K562 (cell line): ENCODE results near the gene CRKL. TPM values are rescaled to one million over a fixed set of nuclear protein-coding genes. Genes with fewer than 3 reads are reported as not detected.
A peak's percentile ranks its signal among the peaks of the same experiment; 100 is the strongest.

Source experiments
- CBX5 ChIP-seq: IDR thresholded peaks from 2 replicates; pipeline ENCODE4 v1.6.1; 2014; ENCODE audit warnings: low read depth, borderline replicate concordance
- CREBBP ChIP-seq: IDR thresholded peaks from one replicate; pipeline ENCODE4 v1.6.1; 2012; ENCODE audit warnings: low read depth, mild to moderate bottlenecking, control low read depth, inconsistent platforms, low read length
- GABPB1 ChIP-seq: sonication (generic); formaldehyde crosslinking; IDR thresholded peaks from 2 replicates; pipeline ENCODE4 v1.8.0; 2022; ENCODE audit warnings: mild to moderate bottlenecking, missing genetic modification reagents
- HMGN3 ChIP-seq: IDR thresholded peaks from 2 replicates; pipeline ENCODE4 v1.6.1; 2011; ENCODE audit warnings: borderline replicate concordance, low read depth, mild to moderate bottlenecking, mixed read lengths, low read length; ENCODE audit not compliant: insufficient read length; ENCODE audit errors: extremely low read depth
- HNRNPH1 ChIP-seq: fragments of 200-400 bp; formaldehyde crosslinking; optimal IDR thresholded peaks from 2 replicates; pipeline ENCODE3; 2017; ENCODE audit warnings: low read depth, mild to moderate bottlenecking, low read length, moderate library complexity
- POLR2H ChIP-seq: IDR thresholded peaks from 2 replicates; pipeline ENCODE4 v1.6.1; 2016; ENCODE audit warnings: missing genetic modification characterization, low read depth, mild to moderate bottlenecking, control low read depth, missing compliant biosample characterization, moderate library complexity
- RBM39 ChIP-seq: fragments of 200-400 bp; formaldehyde crosslinking; optimal IDR thresholded peaks from 2 replicates; pipeline ENCODE3; 2018; ENCODE audit warnings: low read depth, low read length
- SPI1 ChIP-seq: IDR thresholded peaks from 2 replicates; pipeline ENCODE4 v1.6.1; 2011; ENCODE audit warnings: low read depth, low read length, control low read depth, borderline replicate concordance
- TEAD1 ChIP-seq, 2 experiments: fragments of 450-650 bp in 1 of 2; sonication (generic) in 1 of 2; formaldehyde crosslinking; IDR thresholded peaks; 2 replicates each; pipeline versions ENCODE4 v1.4.0 to v1.8.0; 2020 to 2022; ENCODE audit warnings: mild to moderate bottlenecking in 2 of 2, missing genetic modification reagents in 1 of 2
- TRIM25 ChIP-seq: fragments of 450-650 bp; IDR thresholded peaks from 2 replicates; pipeline ENCODE4 v1.7.0; 2016; ENCODE audit warnings: borderline replicate concordance
- ZFP1 ChIP-seq: fragments of 450-650 bp; formaldehyde crosslinking; IDR thresholded peaks from 2 replicates; pipeline ENCODE4 v1.4.0; 2020; ENCODE audit warnings: mild to moderate bottlenecking, mixed read lengths
- polyA plus RNA-seq, 8 experiments: library from polyadenylated mRNA; depleted of rRNA in 4 of 8; stranded (reverse) in 5 of 8; unstranded in 3 of 8; fragments of >200 nt; fragmentation: Nextera tagmentation in 2 of 8; fragmentation: Illumina TruSeq in 1 of 8; extraction: Ambion mirVana in 2 of 8; extraction: Trizol in 1 of 8; gene quantifications; 2 replicates each; pipeline versions ENCODE4 v1.2.1 to v1.2.3, GENCODE V29; 2011 to 2014; ENCODE audit warnings: inconsistent platforms in 1 of 8, missing spikeins in 1 of 8
- total RNA-seq, 7 experiments: library from RNA; depleted of rRNA in 6 of 7; stranded (reverse); fragments of >200 nt in 6 of 7; fragmentation: Illumina TruSeq in 2 of 7; extraction: Trizol in 2 of 7; gene quantifications; 2 replicates each; pipeline versions ENCODE4 v1.2.1 to v1.2.3, GENCODE V29; 2011 to 2021; ENCODE audit warnings: low replicate concordance in 1 of 7
- TF ChIP-seq, protein P1 (sequence below): sonication (generic); formaldehyde crosslinking; IDR thresholded peaks from 2 replicates; pipeline ENCODE4 v1.8.0; 2023; ENCODE audit warnings: missing genetic modification reagents, mild to moderate bottlenecking, borderline replicate concordance
- TF ChIP-seq, protein P2 (sequence below), 2 experiments: fragments of 150-350 bp in 1 of 2; IDR thresholded peaks; 2 replicates each; pipeline ENCODE4 v1.6.1; 2012 to 2016; ENCODE audit warnings: low read depth in 2 of 2, low read length in 2 of 2, mild to moderate bottlenecking in 1 of 2, moderate library complexity in 1 of 2
- TF ChIP-seq, protein P3 (sequence below): fragments of 450-650 bp; conservative IDR thresholded peaks from 2 replicates; pipeline ENCODE4 v1.6.1; 2016; ENCODE audit warnings: missing genetic modification characterization, low read depth, mild to moderate bottlenecking, control low read depth, missing compliant biosample characterization

The CRKL gene
- total and polyA plus RNA-seq, 9 of the 15 experiments (the other 6 are each of a cell fraction or from before 2014, with no cell fraction given), result 100 to 263 (median 124) TPM

DNA sequence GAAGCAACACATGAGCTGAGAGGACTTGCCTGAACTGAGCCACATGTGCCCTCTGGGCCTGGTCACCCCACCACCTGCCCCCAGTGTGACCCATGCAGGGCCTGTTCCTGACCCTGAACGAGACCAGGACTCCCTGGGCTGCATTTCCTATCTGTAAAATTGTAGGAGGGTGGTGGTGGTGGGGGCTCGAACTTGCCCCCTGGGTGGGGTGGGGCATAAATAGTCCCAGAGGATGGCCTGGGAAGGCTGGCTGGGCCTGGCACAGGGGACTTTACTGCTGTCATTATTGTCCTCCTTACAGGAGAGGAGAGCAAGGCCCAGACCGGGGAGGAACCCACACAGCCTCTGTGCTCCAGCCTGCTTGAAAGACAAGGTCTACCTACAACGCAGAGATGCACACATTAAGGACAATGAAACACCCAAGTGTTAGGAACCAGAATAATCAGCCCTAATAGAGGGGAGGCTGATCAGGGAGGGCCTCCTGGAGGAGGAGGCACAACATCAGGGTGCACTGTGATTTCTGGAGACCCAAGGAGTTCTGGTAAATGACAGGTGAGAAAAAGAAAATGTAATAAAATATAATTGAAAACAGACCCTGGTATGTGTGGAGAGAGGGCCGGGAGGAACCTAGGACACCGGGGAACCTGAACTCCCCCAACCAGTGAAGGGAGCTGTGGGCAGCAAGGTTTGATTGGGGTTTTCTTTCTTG, 47.0 kb downstream of the CRKL start (continued):
- TF ChIP-seq TRIM25, result no peak
- TF ChIP-seq GABPB1 (CRISPR knock-in tag), result no peak; the same call in 1 of the 2 replicates
- TF ChIP-seq HNRNPH1, result no peak
- no peak for TF ChIP-seq POLR2H (tag)
- no peak for TF ChIP-seq CBX5
- TF ChIP-seq, protein P1, sequence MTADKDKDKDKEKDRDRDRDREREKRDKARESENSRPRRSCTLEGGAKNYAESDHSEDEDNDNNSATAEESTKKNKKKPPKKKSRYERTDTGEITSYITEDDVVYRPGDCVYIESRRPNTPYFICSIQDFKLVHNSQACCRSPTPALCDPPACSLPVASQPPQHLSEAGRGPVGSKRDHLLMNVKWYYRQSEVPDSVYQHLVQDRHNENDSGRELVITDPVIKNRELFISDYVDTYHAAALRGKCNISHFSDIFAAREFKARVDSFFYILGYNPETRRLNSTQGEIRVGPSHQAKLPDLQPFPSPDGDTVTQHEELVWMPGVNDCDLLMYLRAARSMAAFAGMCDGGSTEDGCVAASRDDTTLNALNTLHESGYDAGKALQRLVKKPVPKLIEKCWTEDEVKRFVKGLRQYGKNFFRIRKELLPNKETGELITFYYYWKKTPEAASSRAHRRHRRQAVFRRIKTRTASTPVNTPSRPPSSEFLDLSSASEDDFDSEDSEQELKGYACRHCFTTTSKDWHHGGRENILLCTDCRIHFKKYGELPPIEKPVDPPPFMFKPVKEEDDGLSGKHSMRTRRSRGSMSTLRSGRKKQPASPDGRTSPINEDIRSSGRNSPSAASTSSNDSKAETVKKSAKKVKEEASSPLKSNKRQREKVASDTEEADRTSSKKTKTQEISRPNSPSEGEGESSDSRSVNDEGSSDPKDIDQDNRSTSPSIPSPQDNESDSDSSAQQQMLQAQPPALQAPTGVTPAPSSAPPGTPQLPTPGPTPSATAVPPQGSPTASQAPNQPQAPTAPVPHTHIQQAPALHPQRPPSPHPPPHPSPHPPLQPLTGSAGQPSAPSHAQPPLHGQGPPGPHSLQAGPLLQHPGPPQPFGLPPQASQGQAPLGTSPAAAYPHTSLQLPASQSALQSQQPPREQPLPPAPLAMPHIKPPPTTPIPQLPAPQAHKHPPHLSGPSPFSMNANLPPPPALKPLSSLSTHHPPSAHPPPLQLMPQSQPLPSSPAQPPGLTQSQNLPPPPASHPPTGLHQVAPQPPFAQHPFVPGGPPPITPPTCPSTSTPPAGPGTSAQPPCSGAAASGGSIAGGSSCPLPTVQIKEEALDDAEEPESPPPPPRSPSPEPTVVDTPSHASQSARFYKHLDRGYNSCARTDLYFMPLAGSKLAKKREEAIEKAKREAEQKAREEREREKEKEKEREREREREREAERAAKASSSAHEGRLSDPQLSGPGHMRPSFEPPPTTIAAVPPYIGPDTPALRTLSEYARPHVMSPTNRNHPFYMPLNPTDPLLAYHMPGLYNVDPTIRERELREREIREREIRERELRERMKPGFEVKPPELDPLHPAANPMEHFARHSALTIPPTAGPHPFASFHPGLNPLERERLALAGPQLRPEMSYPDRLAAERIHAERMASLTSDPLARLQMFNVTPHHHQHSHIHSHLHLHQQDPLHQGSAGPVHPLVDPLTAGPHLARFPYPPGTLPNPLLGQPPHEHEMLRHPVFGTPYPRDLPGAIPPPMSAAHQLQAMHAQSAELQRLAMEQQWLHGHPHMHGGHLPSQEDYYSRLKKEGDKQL, result peak; percentile 67; the same call in 1 of the 2 replicates
- TF ChIP-seq, protein P2, sequence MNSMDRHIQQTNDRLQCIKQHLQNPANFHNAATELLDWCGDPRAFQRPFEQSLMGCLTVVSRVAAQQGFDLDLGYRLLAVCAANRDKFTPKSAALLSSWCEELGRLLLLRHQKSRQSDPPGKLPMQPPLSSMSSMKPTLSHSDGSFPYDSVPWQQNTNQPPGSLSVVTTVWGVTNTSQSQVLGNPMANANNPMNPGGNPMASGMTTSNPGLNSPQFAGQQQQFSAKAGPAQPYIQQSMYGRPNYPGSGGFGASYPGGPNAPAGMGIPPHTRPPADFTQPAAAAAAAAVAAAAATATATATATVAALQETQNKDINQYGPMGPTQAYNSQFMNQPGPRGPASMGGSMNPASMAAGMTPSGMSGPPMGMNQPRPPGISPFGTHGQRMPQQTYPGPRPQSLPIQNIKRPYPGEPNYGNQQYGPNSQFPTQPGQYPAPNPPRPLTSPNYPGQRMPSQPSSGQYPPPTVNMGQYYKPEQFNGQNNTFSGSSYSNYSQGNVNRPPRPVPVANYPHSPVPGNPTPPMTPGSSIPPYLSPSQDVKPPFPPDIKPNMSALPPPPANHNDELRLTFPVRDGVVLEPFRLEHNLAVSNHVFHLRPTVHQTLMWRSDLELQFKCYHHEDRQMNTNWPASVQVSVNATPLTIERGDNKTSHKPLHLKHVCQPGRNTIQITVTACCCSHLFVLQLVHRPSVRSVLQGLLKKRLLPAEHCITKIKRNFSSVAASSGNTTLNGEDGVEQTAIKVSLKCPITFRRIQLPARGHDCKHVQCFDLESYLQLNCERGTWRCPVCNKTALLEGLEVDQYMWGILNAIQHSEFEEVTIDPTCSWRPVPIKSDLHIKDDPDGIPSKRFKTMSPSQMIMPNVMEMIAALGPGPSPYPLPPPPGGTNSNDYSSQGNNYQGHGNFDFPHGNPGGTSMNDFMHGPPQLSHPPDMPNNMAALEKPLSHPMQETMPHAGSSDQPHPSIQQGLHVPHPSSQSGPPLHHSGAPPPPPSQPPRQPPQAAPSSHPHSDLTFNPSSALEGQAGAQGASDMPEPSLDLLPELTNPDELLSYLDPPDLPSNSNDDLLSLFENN (IDR thresholded peaks at IDR 0.05; ENCODE audit: low read depth in 2 of 2, low read length in 2 of 2), result no peak
- TF ChIP-seq CREBBP, result no peak
- TF ChIP-seq, protein P3, sequence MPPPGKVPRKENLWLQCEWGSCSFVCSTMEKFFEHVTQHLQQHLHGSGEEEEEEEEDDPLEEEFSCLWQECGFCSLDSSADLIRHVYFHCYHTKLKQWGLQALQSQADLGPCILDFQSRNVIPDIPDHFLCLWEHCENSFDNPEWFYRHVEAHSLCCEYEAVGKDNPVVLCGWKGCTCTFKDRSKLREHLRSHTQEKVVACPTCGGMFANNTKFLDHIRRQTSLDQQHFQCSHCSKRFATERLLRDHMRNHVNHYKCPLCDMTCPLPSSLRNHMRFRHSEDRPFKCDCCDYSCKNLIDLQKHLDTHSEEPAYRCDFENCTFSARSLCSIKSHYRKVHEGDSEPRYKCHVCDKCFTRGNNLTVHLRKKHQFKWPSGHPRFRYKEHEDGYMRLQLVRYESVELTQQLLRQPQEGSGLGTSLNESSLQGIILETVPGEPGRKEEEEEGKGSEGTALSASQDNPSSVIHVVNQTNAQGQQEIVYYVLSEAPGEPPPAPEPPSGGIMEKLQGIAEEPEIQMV (tag), result no peak
- no peak for TF ChIP-seq ZFP1 (CRISPR knock-in tag)
- TF ChIP-seq RBM39, result peak; percentile 51
- no peak for TF ChIP-seq SPI1
- TF ChIP-seq TEAD1 (CRISPR knock-in tag; IDR thresholded peaks at IDR 0.05), result no peak
- TF ChIP-seq HMGN3, result no peak
